HG02642 (cell line): ENCODE measurements around the gene GLRX.

Experiments used
- ATAC-seq: cut with Tn5 transposase; IDR thresholded peaks from one replicate; pipeline ENCODE4 v1.9.1; 2021; ENCODE audit warnings: mild to moderate bottlenecking; ENCODE audit not compliant: unreplicated experiment, poor library complexity

Gene GLRX

GRCh38 chr5:95822542-95823181 lies at the start of gene GLRX:
GLRX (minus strand) TSS chr5:95822726; CDS start chr5:95822662, 64 bp downstream.
- ATAC-seq: peak; percentile 44

- no peak for ATAC-seq
These were observed 48.8 kb upstream of the GLRX start for GRCh38 chr5:95871146-95871806.

- peak; percentile 73 for ATAC-seq
These were observed 47.7 kb upstream of the GLRX start for GRCh38 chr5:95870105-95870672.

- peak; percentile 40 for ATAC-seq
These were observed 46.8 kb upstream of the GLRX start for GRCh38 chr5:95869173-95869855.

- no peak for ATAC-seq
These were observed 45.6 kb upstream of the GLRX start for GRCh38 chr5:95868136-95868535.

GRCh38 chr5:95866435-95867040 lies 44.0 kb upstream of the GLRX start:
- ATAC-seq: no peak

- no peak for ATAC-seq
These were observed 42.5 kb upstream of the GLRX start for GRCh38 chr5:95864944-95865504.

GRCh38 chr5:95864456-95864855 lies 41.9 kb upstream of the GLRX start:
- ATAC-seq: no peak

GRCh38 chr5:95863383-95863757 lies 40.8 kb upstream of the GLRX start:
- ATAC-seq: no peak

GRCh38 chr5:95862671-95863382 lies 40.3 kb upstream of the GLRX start:
- ATAC-seq: no peak

GRCh38 chr5:95861864-95862561 lies 39.5 kb upstream of the GLRX start:
- no peak for ATAC-seq

GRCh38 chr5:95861221-95861863 lies 38.8 kb upstream of the GLRX start:
- ATAC-seq: no peak

- ATAC-seq: no peak
These were observed 37.1 kb upstream of the GLRX start for GRCh38 chr5:95859661-95860060.

- peak; percentile 92 for ATAC-seq
These were observed 36.4 kb upstream of the GLRX start for GRCh38 chr5:95858661-95859595.

GRCh38 chr5:95858023-95858461 lies 35.5 kb upstream of the GLRX start:
- no peak for ATAC-seq

GRCh38 chr5:95857185-95857945 lies 34.8 kb upstream of the GLRX start:
- ATAC-seq: no peak

GRCh38 chr5:95856501-95856981 lies 34.0 kb upstream of the GLRX start:
- ATAC-seq: no peak
